Prostate gland (tissue), 2 donors: ENCODE results near the gene RPAIN.

Experiments used
- POLR2A ChIP-seq: fragments of 450-650 bp; IDR thresholded peaks from one replicate; pipeline ENCODE4 v1.6.1; 2016; ENCODE audit warnings: antibody characterized with exemption, mild to moderate bottlenecking
- POLR2AphosphoS5 ChIP-seq: sonication (generic); formaldehyde crosslinking; IDR thresholded peaks from one replicate; pipeline ENCODE4 v1.6.1; 2017; ENCODE audit warnings: antibody characterized with exemption
- TF ChIP-seq, protein P1 (sequence below), 4 experiments: fragments of 200-600 bp in 2 of 4; fragments of 450-650 bp in 2 of 4; sonication (generic) in 2 of 4; IDR thresholded peaks; 1 replicate in 3 of 4; 2 replicates in 1 of 4; pipeline ENCODE4 v1.5.1; 2016 to 2019; ENCODE audit warnings: antibody characterized with exemption in 4 of 4, mild to moderate bottlenecking in 2 of 4, moderate library complexity in 2 of 4

DNA sequence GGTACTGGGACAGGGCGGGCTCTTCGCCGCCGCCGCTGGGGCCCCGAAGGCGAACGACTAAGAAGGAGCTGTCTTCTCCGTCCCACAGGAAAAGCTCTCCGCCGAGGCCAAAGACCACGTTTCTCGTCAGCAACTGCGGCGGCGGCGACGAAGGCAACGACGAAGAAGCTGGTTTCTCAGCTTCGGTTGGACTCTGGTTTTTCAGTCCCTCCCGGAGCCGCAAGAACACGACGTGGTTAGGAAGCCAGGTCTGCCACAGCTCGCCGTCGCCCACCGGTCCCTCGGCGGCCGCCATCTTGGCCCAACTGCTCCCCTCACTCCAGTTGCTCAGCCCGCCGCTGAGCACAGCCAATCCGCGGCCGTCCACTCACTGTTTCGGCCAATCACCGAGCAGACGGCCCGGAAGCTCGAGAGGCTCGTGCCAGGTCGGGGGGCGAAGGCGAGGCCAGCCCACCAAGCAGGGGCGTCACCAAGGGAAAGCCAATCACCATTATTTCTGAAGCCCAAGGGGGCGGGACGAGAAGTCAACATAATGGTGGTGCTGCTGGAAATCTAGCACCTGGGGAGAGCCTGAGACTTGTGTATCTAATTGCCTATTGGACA lies 525 bp upstream of the RPAIN start, which contains the start of gene NUP88:
- peak; percentile 90 for TF ChIP-seq POLR2A
- TF ChIP-seq, protein P1, sequence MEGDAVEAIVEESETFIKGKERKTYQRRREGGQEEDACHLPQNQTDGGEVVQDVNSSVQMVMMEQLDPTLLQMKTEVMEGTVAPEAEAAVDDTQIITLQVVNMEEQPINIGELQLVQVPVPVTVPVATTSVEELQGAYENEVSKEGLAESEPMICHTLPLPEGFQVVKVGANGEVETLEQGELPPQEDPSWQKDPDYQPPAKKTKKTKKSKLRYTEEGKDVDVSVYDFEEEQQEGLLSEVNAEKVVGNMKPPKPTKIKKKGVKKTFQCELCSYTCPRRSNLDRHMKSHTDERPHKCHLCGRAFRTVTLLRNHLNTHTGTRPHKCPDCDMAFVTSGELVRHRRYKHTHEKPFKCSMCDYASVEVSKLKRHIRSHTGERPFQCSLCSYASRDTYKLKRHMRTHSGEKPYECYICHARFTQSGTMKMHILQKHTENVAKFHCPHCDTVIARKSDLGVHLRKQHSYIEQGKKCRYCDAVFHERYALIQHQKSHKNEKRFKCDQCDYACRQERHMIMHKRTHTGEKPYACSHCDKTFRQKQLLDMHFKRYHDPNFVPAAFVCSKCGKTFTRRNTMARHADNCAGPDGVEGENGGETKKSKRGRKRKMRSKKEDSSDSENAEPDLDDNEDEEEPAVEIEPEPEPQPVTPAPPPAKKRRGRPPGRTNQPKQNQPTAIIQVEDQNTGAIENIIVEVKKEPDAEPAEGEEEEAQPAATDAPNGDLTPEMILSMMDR (IDR thresholded peaks at IDR 0.05) = no peak
- peak; percentile 86 for TF ChIP-seq POLR2AphosphoS5
